Measurements from ENCODE around the gene ZNF417.
"Not testable (repeated sequence)": the region's sequence is repeated elsewhere in the genome, so short reads cannot be mapped to it uniquely, and the experiment has no call there.

Gene ZNF417

GRCh38 chr19:57887195-57887941, 29.0 kb downstream of the ZNF417 start:
- Histone ChIP-seq H3K4me2 (no peak overlapping the region), H3K9ac (no peak overlapping the region), H3K27ac (no peak overlapping the region), H3K36me3 (ENCODE audit: insufficient read depth) (no peaks in the 10 kb centered on the region), H4K20me1 (ENCODE audit: insufficient read depth) (no peaks in the 10 kb centered on the region), H3K4me3 (IDR thresholded peaks at IDR 0.05; ENCODE audit: insufficient read depth, low read depth, low read length) (no peak overlapping the region), H3K27me3 (ENCODE audit: insufficient read depth, low read depth) (no peaks in the 10 kb centered on the region), H3K79me2 (ENCODE audit: insufficient read depth, low read depth) (0 out of 2 replicates have a peak, but pooled peaks cover 3% of the 10 kb centered on the region), H2AFZ (ENCODE audit: low read depth) (no peak overlapping the region), H3K4me1 (ENCODE audit: low read depth, poor library complexity, severe bottlenecking) (no peaks in the 10 kb centered on the region)
- TF ChIP-seq CTCF (conservative IDR thresholded peaks at IDR 0.05; ENCODE audit: low read depth, low read length): no peak

GRCh38 chr19:57886046-57886445, 30.3 kb downstream of the ZNF417 start:
- H3K4me2 ChIP-seq: no peak overlapping the region
- no peaks in the 10 kb centered on the region for H4K20me1 ChIP-seq (ENCODE audit: insufficient read depth)
- 0 out of 2 replicates have a peak, but pooled peaks cover 3% of the 10 kb centered on the region for H3K79me2 ChIP-seq (ENCODE audit: insufficient read depth, low read depth)
- H3K9ac ChIP-seq: no peak overlapping the region
- no peak overlapping the region for H2AFZ ChIP-seq (ENCODE audit: low read depth)
- H3K4me1 ChIP-seq (ENCODE audit: low read depth, poor library complexity, severe bottlenecking): no peaks in the 10 kb centered on the region
- H3K27me3 ChIP-seq (ENCODE audit: insufficient read depth, low read depth): no peaks in the 10 kb centered on the region
- no peak for TF ChIP-seq CTCF (conservative IDR thresholded peaks at IDR 0.05; ENCODE audit: low read depth, low read length)
- no peak overlapping the region for H3K4me3 ChIP-seq (IDR thresholded peaks at IDR 0.05; ENCODE audit: insufficient read depth, low read depth, low read length)
- H3K36me3 ChIP-seq (ENCODE audit: insufficient read depth): no peaks in the 10 kb centered on the region
- no peak overlapping the region for H3K27ac ChIP-seq

- H3K27me3 ChIP-seq (ENCODE audit: insufficient read depth, low read depth); H2AFZ ChIP-seq (ENCODE audit: low read depth); H3K79me2 ChIP-seq (ENCODE audit: insufficient read depth, low read depth); H3K4me1 ChIP-seq (ENCODE audit: low read depth, poor library complexity, severe bottlenecking); H3K36me3 ChIP-seq (ENCODE audit: insufficient read depth); H4K20me1 ChIP-seq (ENCODE audit: insufficient read depth); H3K4me3 ChIP-seq (IDR thresholded peaks at IDR 0.05; ENCODE audit: insufficient read depth, low read depth, low read length); H3K9ac ChIP-seq; H3K4me2 ChIP-seq; H3K27ac ChIP-seq: not testable (repeated sequence)
These were observed 42.3 kb downstream of the ZNF417 start for GRCh38 chr19:57873883-57874799.

GRCh38 chr19:57872450-57872849, 43.9 kb downstream of the ZNF417 start:
- TF ChIP-seq CTCF (conservative IDR thresholded peaks at IDR 0.05; ENCODE audit: low read depth, low read length): no peak
- Histone ChIP-seq H3K79me2 (ENCODE audit: insufficient read depth, low read depth) (no peaks in the 10 kb centered on the region), H3K4me3 (IDR thresholded peaks at IDR 0.05; ENCODE audit: insufficient read depth, low read depth, low read length) (no peak overlapping the region), H3K9ac (no peak overlapping the region), H2AFZ (ENCODE audit: low read depth) (no peak overlapping the region), H3K36me3 (ENCODE audit: insufficient read depth) (0 out of 2 replicates have a peak, but pooled peaks cover 3% of the 10 kb centered on the region), H3K27ac (no peak overlapping the region), H3K27me3 (ENCODE audit: insufficient read depth, low read depth) (no peaks in the 10 kb centered on the region), H4K20me1 (ENCODE audit: insufficient read depth) (no peaks in the 10 kb centered on the region), H3K4me1 (ENCODE audit: low read depth, poor library complexity, severe bottlenecking) (no peaks in the 10 kb centered on the region), H3K4me2 (no peak overlapping the region)
